ENCODE measurements around the gene TRIP13. TPM values are rescaled to one million over a fixed set of nuclear protein-coding genes. Genes with fewer than 3 reads are reported as not detected.

TRIP13 gene
- total RNA-seq, 2 donors from 2014 or later = 21.9 to 32.4 TPM

DNA sequence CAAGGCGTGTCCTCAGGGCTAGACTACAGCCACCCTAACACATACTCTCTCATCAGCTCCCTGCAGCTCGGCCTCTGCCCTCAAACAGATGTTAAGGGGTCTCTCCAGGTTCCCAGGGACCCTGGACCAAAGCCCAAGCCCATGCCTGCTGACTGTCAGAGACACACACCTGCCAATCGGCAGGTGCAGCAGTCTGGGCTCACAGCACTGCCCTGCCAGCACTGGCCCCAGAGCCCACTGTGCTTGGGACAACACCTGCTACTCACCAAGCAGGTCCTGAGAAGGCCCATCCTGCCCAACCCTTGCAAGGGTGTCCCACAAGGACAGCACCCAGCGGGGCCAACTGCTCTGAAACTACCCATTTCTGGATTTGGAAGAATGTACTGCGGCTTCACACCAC lies 21.7 kb upstream of the TRIP13 start:
- Histone ChIP-seq H3K36me3 (ENCODE audit: control insufficient read depth, insufficient read depth, low read length) (peaks cover 91% of the 10 kb centered on the region), H3K4me3 (ENCODE audit: low read length) (no peak overlapping the region), H3K27me3 (ENCODE audit: control insufficient read depth, insufficient read depth, low read length, poor library complexity, severe bottlenecking) (no peaks in the 10 kb centered on the region), H3K4me1 (ENCODE audit: control insufficient read depth, insufficient read depth, low read length) (peaks cover 11% of the 10 kb centered on the region), H3K9ac (ENCODE audit: extremely low read depth, low read length, poor library complexity, severe bottlenecking) (no peak overlapping the region), H3K27ac (ENCODE audit: low read depth, low read length) (no peak overlapping the region), H3K9me3 (ENCODE audit: control insufficient read depth, low read length) (no peaks in the 10 kb centered on the region)
- H3K27me3 Mint-ChIP-seq (ENCODE audit: insufficient read depth) = no peaks in the 10 kb centered on the region
- WGBS, 2 experiments (ENCODE audit: insufficient coverage in 1 of 2, insufficient read length in 1 of 2) = 93 to 94% methylated on average over 4 to 5 of the region's 5 CpGs
- TF ChIP-seq CTCF (conservative IDR thresholded peaks at IDR 0.05) = no peak
- H3K9me3 Mint-ChIP-seq = no peaks in the 10 kb centered on the region
- no peak overlapping the region for H3K4me3 Mint-ChIP-seq
- H3K27ac Mint-ChIP-seq = peak overlapping the region; percentile 64
- DNase-seq = no peak
- peaks cover 83% of the 10 kb centered on the region for H3K36me3 Mint-ChIP-seq (ENCODE audit: low read depth)
- H3K4me1 Mint-ChIP-seq = no peaks in the 10 kb centered on the region

GRCh38 chr5:871596-872298 lies 20.9 kb upstream of the TRIP13 start:
- peaks cover 91% of the 10 kb centered on the region for H3K36me3 ChIP-seq (ENCODE audit: control insufficient read depth, insufficient read depth, low read length)
- H3K27ac ChIP-seq (ENCODE audit: low read depth, low read length) = no peak overlapping the region
- no peaks in the 10 kb centered on the region for H3K27me3 Mint-ChIP-seq (ENCODE audit: insufficient read depth)
- H3K9ac ChIP-seq (ENCODE audit: extremely low read depth, low read length, poor library complexity, severe bottlenecking) = no peak overlapping the region
- H3K4me1 ChIP-seq (ENCODE audit: control insufficient read depth, insufficient read depth, low read length) = peaks cover 11% of the 10 kb centered on the region
- H3K27ac Mint-ChIP-seq = no peak overlapping the region
- peaks cover 81% of the 10 kb centered on the region for H3K36me3 Mint-ChIP-seq (ENCODE audit: low read depth)
- no peak for DNase-seq
- no peak overlapping the region for H3K4me3 Mint-ChIP-seq
- H3K9me3 ChIP-seq (ENCODE audit: control insufficient read depth, low read length) = no peaks in the 10 kb centered on the region
- no peak overlapping the region for H3K4me3 ChIP-seq (ENCODE audit: low read length)
- TF ChIP-seq CTCF (conservative IDR thresholded peaks at IDR 0.05) = no peak
- WGBS, 2 experiments (ENCODE audit: insufficient coverage in 1 of 2, insufficient read length in 1 of 2) = 94 to 98% methylated on average over 23 to 29 of the region's 29 CpGs
- H3K27me3 ChIP-seq (ENCODE audit: control insufficient read depth, insufficient read depth, low read length, poor library complexity, severe bottlenecking) = no peaks in the 10 kb centered on the region
- H3K4me1 Mint-ChIP-seq = no peaks in the 10 kb centered on the region
- H3K9me3 Mint-ChIP-seq = no peaks in the 10 kb centered on the region

- no peaks in the 10 kb centered on the region for H3K27me3 Mint-ChIP-seq (ENCODE audit: insufficient read depth)
- Histone ChIP-seq H3K9me3 (ENCODE audit: control insufficient read depth, low read length) (no peaks in the 10 kb centered on the region), H3K4me3 (ENCODE audit: low read length) (no peak overlapping the region), H3K27ac (ENCODE audit: low read depth, low read length) (no peak overlapping the region), H3K36me3 (ENCODE audit: control insufficient read depth, insufficient read depth, low read length) (peaks cover 91% of the 10 kb centered on the region), H3K9ac (ENCODE audit: extremely low read depth, low read length, poor library complexity, severe bottlenecking) (no peak overlapping the region), H3K27me3 (ENCODE audit: control insufficient read depth, insufficient read depth, low read length, poor library complexity, severe bottlenecking) (no peaks in the 10 kb centered on the region), H3K4me1 (ENCODE audit: control insufficient read depth, insufficient read depth, low read length) (peaks cover 11% of the 10 kb centered on the region)
- H3K36me3 Mint-ChIP-seq (ENCODE audit: low read depth) = peaks cover 83% of the 10 kb centered on the region
- no peaks in the 10 kb centered on the region for H3K4me1 Mint-ChIP-seq
- WGBS, 2 experiments (ENCODE audit: insufficient coverage in 1 of 2, insufficient read length in 1 of 2) = 91 to 93% methylated on average over 5 to 10 of the region's 10 CpGs
- no peak overlapping the region for H3K27ac Mint-ChIP-seq
- no peak for TF ChIP-seq CTCF (conservative IDR thresholded peaks at IDR 0.05)
- H3K4me3 Mint-ChIP-seq = no peak overlapping the region
- DNase-seq = no peak
- no peaks in the 10 kb centered on the region for H3K9me3 Mint-ChIP-seq
These were observed 20.4 kb upstream of the TRIP13 start for GRCh38 chr5:872301-872700.
